ENCODE results near the gene IDUA. TPM values are rescaled to one million over a fixed set of nuclear protein-coding genes. Genes with fewer than 3 reads are reported as not detected.

IDUA gene
- total RNA-seq, 4 donors from 2014 or later = 10.4 to 23.1 (median 11.5) TPM

DNA sequence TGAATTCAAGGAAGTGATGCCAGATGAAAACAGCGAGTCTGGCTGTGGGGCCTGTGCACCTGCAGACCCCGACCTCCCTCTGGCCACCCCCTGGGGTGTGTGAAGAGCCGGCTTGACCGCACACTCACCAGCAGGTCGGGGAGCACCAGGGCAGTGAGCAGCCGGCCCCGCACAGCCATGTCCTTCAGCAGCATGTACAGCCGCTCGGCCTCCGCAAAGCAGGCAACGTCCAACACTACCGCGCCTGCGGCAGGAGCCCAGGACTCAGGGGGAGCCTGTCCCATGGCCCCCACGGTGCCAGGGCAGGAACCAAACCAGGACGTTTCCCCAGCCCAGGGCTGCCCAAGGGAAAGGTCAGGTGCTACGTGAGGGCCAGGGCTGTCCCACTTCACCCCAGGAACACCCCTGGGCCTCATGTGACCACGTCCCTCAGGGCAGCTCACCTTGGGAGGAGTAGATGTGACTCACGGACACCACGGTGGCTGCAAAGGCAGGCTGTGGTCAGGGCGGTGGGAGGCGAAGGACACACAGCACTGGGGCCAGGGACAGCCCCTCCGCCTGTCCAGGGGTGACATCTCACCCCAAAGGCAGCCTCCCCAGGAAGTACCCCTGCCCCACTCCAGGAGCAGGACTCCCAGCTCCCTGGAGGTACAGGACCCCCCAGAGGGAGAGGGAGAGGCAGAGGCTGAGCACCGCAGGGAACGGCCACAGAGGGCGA is 21.6 kb upstream of the IDUA start:
- intact Hi-C loops (cut with DNase I) = no loop called here
- Histone ChIP-seq H3K27ac (replicated peaks in 1 of 4) (no peak overlapping the region), H3K36me3 (peaks cover 15 to 72% (median 59%) of the 10 kb centered on the region in 4 donors), H3K27me3 (peaks cover 0 to 15% (median 6%) of the 10 kb centered on the region in 4 donors), H3K4me3 (no peak overlapping the region), H3K4me1 (peaks cover 4 to 19% (median 15%) of the 10 kb centered on the region in 4 donors), H3K9me3 (no peaks in the 10 kb centered on the region)
- no peak for DNase-seq (ENCODE audit: extremely low spot score)
- 90% methylated on average over 6 of the region's 26 CpGs for WGBS
- TF ChIP-seq EP300 (IDR thresholded peaks at IDR 0.05) (no peak), POLR2A (IDR thresholded peaks at IDR 0.05; ENCODE audit: low read depth) (no peak), POLR2AphosphoS5 (IDR thresholded peaks at IDR 0.05) (no peak)
- TF ChIP-seq, protein P1, sequence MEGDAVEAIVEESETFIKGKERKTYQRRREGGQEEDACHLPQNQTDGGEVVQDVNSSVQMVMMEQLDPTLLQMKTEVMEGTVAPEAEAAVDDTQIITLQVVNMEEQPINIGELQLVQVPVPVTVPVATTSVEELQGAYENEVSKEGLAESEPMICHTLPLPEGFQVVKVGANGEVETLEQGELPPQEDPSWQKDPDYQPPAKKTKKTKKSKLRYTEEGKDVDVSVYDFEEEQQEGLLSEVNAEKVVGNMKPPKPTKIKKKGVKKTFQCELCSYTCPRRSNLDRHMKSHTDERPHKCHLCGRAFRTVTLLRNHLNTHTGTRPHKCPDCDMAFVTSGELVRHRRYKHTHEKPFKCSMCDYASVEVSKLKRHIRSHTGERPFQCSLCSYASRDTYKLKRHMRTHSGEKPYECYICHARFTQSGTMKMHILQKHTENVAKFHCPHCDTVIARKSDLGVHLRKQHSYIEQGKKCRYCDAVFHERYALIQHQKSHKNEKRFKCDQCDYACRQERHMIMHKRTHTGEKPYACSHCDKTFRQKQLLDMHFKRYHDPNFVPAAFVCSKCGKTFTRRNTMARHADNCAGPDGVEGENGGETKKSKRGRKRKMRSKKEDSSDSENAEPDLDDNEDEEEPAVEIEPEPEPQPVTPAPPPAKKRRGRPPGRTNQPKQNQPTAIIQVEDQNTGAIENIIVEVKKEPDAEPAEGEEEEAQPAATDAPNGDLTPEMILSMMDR (IDR thresholded peaks at IDR 0.05) = no peak

DNA sequence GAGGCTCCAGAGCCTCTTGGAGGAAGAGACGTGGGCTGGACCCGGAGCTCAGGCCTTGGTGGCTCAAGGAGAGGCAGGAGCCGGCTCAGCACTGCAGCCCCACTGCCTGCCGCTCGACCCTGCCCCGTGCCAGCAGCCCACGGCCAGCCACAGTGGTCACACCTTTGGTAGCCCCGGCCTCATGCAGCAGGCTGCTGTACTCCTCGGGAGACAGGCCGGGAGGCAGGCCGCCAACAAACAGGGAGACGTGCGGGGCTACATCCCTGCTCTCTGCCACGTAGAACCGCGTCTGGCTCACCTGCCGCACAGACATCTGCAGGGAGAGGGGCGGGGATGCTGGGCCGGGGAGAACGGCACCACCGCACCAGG is 21.1 kb upstream of the IDUA start:
- DNase-seq (ENCODE audit: extremely low spot score) = no peak
- TF ChIP-seq POLR2AphosphoS5 (IDR thresholded peaks at IDR 0.05) (no peak), EP300 (IDR thresholded peaks at IDR 0.05) (no peak), POLR2A (IDR thresholded peaks at IDR 0.05; ENCODE audit: low read depth) (no peak)
- TF ChIP-seq, protein P1 (IDR thresholded peaks at IDR 0.05) = no peak
- intact Hi-C loops (cut with DNase I) = no loop called here
- 83% methylated on average over 7 of the region's 21 CpGs for WGBS
- H3K9me3 ChIP-seq = no peaks in the 10 kb centered on the region
- peaks cover 0 to 15% (median 6%) of the 10 kb centered on the region in 4 donors for H3K27me3 ChIP-seq
- H3K36me3 ChIP-seq = peaks cover 15 to 67% (median 55%) of the 10 kb centered on the region in 4 donors
- no peak overlapping the region for H3K4me3 ChIP-seq
- no peak overlapping the region for H3K27ac ChIP-seq (replicated peaks in 1 of 4)
- peaks cover 4 to 24% (median 16%) of the 10 kb centered on the region in 4 donors for H3K4me1 ChIP-seq

DNA sequence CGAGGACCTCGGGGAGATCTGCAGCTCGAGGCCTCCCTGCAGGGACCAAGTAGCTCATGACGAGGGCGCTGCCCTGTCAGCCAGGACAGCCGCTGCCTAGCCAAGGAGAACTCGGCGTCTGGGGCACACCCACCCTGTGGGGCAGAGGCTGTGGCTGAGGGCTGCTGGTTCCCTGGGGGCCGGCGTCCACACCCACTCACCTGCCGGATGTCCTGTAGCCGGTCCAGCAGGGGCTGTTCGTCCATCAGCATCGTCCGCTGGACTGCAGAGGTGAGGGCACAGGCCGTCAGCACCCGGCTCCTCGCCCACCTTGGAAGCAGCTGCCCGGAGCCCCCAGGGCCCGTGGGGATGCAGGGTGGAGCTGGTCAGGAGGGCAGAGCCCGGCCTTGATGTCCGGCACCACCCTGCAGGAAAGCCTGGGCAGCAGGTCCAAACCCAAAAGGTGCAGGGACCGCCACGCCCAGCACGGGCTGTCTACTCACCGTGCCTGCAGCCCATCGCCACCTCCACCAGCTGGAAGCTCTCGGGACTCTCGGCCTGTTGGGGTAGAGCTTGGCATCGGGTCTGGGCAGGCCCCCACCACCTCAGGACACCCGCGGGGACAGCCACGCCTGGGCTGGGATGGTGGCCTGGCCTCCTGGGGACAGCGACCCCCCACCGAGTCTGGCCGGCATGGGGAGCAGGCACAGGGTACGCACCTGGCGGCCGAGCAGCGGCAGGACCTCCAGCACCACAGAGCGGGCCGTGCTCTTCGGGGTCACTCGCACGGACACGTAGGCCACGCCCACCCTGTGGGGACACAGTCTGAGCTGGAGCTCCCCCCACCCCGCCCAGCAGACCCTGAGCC is 20.4 kb upstream of the IDUA start:
- TF ChIP-seq POLR2AphosphoS5 (IDR thresholded peaks at IDR 0.05) (no peak), EP300 (IDR thresholded peaks at IDR 0.05) (no peak), POLR2A (IDR thresholded peaks at IDR 0.05; ENCODE audit: low read depth) (no peak)
- TF ChIP-seq, protein P1 (IDR thresholded peaks at IDR 0.05) = no peak
- peaks cover 9 to 31% (median 23%) of the 10 kb centered on the region in 4 donors for H3K4me1 ChIP-seq
- peaks cover 0 to 15% (median 6%) of the 10 kb centered on the region in 4 donors for H3K27me3 ChIP-seq
- WGBS = no CpG with 5 or more reads among the region's 48 CpGs
- H3K27ac ChIP-seq (replicated peaks in 1 of 4) = no peak overlapping the region
- intact Hi-C loops (cut with DNase I) = no loop called here
- DNase-seq (ENCODE audit: extremely low spot score) = no peak
- H3K9me3 ChIP-seq = no peaks in the 10 kb centered on the region
- peaks cover 15 to 59% (median 50%) of the 10 kb centered on the region in 4 donors for H3K36me3 ChIP-seq
- H3K4me3 ChIP-seq = no peak overlapping the region

DNA sequence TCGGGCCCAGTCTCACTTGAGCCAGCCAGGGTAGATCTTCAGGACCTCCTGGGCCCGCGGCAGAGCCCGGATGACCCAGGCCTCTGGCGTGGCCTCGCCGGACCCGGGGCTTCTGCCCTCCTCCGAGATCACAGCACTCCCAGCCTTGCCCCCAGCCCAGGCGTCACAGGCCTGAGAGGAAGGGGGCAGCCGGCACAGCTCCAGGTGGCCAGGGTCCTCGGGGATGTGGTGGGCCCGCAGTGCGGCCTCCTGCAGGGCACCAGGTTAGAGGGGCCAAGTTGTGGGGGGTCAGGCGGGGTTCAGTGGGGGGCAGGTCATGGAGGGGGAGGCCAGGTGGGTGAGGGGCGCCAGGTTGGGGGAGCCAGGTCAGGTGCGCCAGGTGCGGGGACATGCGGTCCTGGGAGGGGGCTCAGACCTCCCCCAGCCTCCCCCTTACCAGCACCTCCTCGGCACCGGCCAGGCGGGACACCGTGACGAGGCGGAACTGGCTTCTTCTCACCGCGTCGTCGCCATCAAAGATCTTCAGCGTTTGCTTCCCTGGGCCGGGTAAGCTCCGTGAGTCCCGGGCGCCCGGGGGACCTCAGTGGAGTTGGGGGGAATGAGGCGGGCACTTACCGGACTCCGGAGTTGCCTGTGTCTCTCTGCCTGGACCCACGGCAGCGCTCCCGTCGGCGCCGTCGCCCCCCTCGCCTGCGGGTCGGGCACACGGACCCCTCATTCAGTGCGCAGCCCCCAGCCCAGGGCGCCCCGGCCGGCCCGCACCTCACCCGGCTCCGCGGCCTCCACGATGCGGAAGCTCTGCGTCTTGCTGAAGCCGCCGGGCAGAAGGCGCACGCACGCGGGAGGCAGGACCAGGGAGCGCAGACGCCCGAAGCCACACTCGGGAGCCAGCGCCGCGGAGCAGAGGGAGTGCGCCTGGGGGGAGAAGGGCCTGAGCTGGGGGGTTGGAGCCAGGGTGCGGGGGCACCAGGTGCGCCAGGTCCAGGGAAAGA is 19.4 kb upstream of the IDUA start:
- Histone ChIP-seq H3K4me3 (peak overlapping the region in 2 of 4 donors; percentile 8 to 12), H3K4me1 (peaks cover 18 to 40% (median 33%) of the 10 kb centered on the region in 4 donors), H3K27me3 (peaks cover 0 to 15% (median 6%) of the 10 kb centered on the region in 4 donors), H3K36me3 (peaks cover 7 to 50% (median 41%) of the 10 kb centered on the region in 4 donors), H3K9me3 (no peaks in the 10 kb centered on the region), H3K27ac (replicated peaks in 1 of 4) (no peak overlapping the region)
- intact Hi-C loops (cut with DNase I) = no loop called here
- DNase-seq (ENCODE audit: extremely low spot score) = no peak
- 76% methylated on average over 18 of the region's 76 CpGs for WGBS
- TF ChIP-seq, protein P1 (IDR thresholded peaks at IDR 0.05) = no peak
- TF ChIP-seq EP300 (IDR thresholded peaks at IDR 0.05) (no peak), POLR2A (IDR thresholded peaks at IDR 0.05; ENCODE audit: low read depth) (no peak), POLR2AphosphoS5 (IDR thresholded peaks at IDR 0.05) (no peak)
